Left renal pelvis (tissue), 4 donors: ENCODE measurements around the gene PPM1M. TPM values are rescaled to one million over a fixed set of nuclear protein-coding genes. Genes with fewer than 3 reads are reported as not detected.

ENCODE experiments used
- DNase-seq, 4 donors: peaks; one replicate each; pipeline ENCODE4 v3.0.0-alpha.2; 2013; ENCODE audit warnings: low read depth in 4 of 4, low spot score in 3 of 4
- polyA plus RNA-seq, 4 donors: library from polyadenylated mRNA; unstranded; fragments of 120-200 nt; gene quantifications; one replicate each; pipeline ENCODE4 v1.2.1, GENCODE V29; 2013; ENCODE audit not compliant: insufficient read length in 4 of 4

Gene PPM1M
- polyA plus RNA-seq, 4 donors: 18.4 to 33.8 (median 21.1) TPM

GRCh38 chr3:52215351-52215750, 30.2 kb upstream of the PPM1M start:
- no peak for DNase-seq

GRCh38 chr3:52216585-52217408, 28.8 kb upstream of the PPM1M start:
- DNase-seq: no peak

- DNase-seq: no peak
These were observed 28.2 kb upstream of the PPM1M start for GRCh38 chr3:52217409-52217805.

GRCh38 chr3:52218026-52218425, 27.5 kb upstream of the PPM1M start:
- DNase-seq: no peak

- no peak for DNase-seq
These were observed 27.1 kb upstream of the PPM1M start for GRCh38 chr3:52218454-52218853.

- no peak for DNase-seq
These were observed 26.5 kb upstream of the PPM1M start for GRCh38 chr3:52218937-52219650.

GRCh38 chr3:52220380-52221026, 25.1 kb upstream of the PPM1M start:
- no peak for DNase-seq

- DNase-seq: no peak
These were observed 24.4 kb upstream of the PPM1M start for GRCh38 chr3:52221141-52221562.

GRCh38 chr3:52221563-52222318, 23.8 kb upstream of the PPM1M start:
- DNase-seq: no peak

- DNase-seq: no peak
These were observed 23.0 kb upstream of the PPM1M start for GRCh38 chr3:52222319-52223221.

- DNase-seq: no peak
These were observed 21.8 kb upstream of the PPM1M start for GRCh38 chr3:52223449-52224408.

GRCh38 chr3:52225452-52226228, 19.9 kb upstream of the PPM1M start, which contains the start of gene TLR9:
TSS of gene TLR9 (minus strand) at chr3:52225645. CDS start at chr3:52225529, 116 bp downstream.
- no peak for DNase-seq

GRCh38 chr3:52226229-52226817, 19.2 kb upstream of the PPM1M start:
- DNase-seq: no peak

- no peak for DNase-seq
These were observed 18.4 kb upstream of the PPM1M start for GRCh38 chr3:52227117-52227516.

- DNase-seq: no peak
These were observed 17.8 kb upstream of the PPM1M start for GRCh38 chr3:52227766-52228165.

GRCh38 chr3:52228266-52228665, 17.3 kb upstream of the PPM1M start:
- no peak for DNase-seq

- DNase-seq: no peak
These were observed 16.7 kb upstream of the PPM1M start for GRCh38 chr3:52228751-52229291.
